ENCODE results near the gene GRM5.
A peak's percentile ranks its signal among the peaks of the same experiment; 100 is the strongest.

The GRM5 gene

DNA sequence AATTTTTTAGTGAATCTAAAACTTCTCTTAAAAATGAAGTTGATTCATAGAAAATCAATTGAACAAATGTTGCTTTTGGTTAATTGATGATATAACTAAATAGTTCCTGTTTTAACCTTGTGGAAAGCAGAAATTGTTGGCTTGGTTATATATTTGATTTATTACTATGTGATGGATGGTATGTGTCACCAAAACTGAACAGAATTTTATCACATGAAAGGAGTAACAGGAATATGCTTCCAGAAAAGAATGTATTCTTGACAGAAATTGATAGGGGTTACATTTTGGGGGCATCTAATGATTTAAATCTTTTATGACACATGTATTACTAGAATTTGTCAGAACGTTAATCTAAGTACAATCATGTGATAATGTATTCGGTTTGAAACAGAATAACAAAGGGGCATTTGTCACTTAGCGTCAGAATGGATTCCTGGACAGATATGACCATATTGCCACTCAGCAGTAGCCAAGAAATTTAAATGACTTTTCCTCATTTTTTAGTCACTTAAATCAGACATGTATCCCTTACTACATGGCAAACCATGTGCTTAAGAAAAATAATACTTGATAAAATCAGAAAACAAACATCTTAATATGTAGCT is 295.2 kb downstream of the GRM5 start:
- intact Hi-C loops (cut with DNase I) = no loop called here
- DNase-seq = no peak

DNA sequence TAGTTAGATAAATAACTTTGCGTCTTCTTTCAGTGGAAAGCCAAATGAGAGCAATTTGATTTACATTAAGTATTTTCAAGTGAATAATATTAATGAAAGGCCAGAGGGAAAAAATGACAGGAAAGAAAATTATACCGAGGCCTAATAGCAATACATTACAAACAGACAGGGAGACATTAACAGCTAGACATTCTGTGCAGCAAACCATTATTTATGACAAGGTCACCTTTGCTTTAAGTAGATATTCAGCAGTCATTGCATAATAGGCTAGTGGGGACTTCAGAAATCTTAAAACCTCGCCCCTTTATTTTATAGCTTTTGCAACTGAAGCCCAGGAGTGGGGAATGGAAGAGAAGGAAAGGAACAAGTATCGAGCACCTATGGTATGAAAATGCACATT is 321.6 kb downstream of the GRM5 start:
- DNase-seq = no peak
- intact Hi-C loops (cut with DNase I) = no loop called here

DNA sequence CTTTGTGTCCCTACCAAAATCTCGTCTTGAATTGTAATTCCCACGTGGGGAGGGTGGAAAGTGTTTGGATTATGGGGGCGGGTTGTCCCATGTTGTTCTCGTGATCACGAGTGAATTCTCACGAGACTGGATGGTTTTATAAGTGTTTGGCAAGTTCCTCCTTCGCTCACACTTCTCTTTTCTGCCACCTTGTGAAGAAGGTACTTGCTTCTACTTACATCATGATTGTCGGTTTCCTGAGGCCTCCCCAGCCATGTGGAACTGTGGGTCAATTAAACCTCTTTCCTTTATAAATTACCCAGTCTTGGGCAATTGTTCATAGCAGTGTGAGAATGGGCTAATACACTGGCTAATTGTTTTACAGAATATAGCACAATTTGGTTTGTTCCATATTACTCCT is 326.3 kb downstream of the GRM5 start:
- intact Hi-C loops (cut with DNase I) = no loop called here
- no peak for DNase-seq

DNA sequence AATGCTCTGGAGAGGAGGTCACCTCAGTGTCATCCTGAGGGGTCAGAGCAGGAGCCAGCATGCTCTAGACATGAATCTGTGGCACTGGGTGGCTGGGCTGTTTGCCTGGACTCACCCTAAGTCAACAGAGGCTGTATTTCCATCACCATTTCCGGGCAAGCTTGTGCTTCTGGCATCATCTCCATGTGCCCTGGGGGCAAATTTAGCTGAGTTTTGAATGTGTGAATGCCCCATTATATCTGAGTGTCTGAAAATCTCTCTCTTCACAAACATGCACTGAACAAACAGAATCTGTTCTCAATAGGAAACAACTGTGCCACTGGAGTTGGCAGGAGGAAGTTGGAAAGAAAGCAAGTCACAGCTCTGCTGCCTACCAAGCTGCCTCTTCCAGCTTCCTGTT is 356.2 kb downstream of the GRM5 start:
- intact Hi-C loops (cut with DNase I) = no loop called here
- peak; percentile 9 to 91 (median 33) for DNase-seq

DNA sequence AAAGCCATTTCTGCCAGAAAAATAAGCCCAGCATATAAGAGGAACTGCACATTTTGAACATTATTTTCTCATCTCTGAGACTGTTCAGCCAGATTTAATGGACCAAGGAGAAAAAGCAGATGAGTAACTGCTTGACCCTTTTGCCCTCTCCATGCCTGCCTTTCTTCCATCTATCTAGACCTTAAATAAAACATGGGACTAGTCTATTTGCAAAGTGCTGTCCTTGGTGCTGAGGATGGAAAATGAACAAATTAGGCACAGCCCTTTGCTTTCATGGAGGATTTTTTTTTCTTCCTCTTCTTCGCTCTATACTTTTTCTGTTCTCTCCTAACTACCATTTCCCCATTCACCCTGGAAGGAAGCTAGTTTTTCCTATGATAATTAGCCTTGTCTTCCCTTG is 361.3 kb downstream of the GRM5 start:
- intact Hi-C loops (cut with DNase I) = no loop called here
- DNase-seq = no peak

DNA sequence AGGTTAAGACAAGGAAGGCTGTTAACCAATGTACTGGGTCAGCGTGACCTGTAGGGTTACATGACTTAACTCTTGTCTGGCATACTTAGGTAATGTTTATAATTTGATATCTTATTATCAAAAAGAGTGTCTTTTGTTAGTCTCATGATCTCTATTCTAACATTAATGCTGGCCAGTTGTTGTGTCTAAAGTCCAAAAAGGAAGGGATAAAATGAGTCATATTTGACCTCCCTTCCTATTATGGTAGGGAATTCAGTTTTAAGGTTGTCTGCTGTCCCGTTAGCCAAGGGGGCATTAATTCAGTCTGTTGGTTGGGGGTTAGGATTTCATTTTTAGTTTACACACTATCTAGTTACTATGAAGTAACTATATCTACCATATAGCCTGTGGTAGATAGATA is 364.0 kb downstream of the GRM5 start:
- DNase-seq = no peak
- intact Hi-C loops (cut with DNase I) = no loop called here

DNA sequence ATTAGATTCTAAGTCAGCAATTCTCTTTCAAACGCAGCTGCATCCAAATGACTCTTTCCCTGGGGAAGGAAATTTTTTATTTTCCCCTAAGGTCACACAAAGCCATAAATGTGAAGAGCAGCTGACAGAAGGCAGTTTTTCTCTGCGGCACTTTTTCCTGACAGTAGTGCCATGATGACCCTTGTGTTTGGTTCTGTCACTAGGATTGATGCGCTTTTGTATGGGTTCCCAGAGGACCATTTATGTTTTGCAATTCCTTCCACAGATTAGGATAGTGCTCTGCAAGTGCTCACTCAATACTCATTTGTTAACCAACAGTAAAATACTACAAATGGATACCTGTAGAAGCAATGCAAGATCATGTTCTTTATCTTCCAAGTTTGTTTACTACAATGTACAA is 368.6 kb downstream of the GRM5 start:
- no peak for DNase-seq
- intact Hi-C loops (cut with DNase I) = no loop called here

DNA sequence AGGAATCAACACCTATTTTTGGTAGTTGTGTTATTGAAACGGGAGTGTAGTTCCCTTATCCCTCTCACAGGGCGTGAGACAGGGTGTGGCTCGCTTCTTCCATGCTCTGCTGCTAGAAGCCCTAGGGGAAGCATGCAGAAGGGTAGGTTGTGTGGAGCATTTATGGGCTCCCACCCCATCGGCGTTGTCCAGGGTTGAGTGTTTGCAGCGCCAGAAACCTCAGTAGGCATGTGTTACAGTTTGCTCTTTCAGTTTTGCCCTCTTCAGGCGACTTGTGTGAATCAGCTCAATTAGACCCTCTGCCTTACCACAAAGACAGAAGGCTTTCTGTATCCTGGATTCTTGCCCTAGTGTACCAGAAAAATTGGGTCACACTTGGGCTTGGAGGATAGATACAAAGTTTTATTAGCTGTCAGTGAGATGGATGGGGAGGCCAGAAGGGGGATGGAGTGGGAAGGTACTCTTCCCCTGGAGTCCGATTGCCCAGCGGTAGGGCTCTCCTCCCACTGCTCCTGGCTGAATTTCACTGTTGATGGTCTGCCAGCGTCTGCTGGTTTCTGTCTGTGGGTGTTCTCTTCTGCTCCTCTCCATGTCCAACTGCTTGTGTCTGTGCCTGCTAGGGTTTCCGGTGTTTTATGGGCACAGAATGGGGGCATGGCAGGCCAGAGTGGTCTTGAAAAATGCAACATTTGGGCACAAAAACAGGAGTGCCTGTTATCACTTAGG is 369.9 kb downstream of the GRM5 start:
- peak in 5 of 10 donors; percentile 11 to 82 (median 64) for DNase-seq
- intact Hi-C loops (cut with DNase I) = no loop called here

DNA sequence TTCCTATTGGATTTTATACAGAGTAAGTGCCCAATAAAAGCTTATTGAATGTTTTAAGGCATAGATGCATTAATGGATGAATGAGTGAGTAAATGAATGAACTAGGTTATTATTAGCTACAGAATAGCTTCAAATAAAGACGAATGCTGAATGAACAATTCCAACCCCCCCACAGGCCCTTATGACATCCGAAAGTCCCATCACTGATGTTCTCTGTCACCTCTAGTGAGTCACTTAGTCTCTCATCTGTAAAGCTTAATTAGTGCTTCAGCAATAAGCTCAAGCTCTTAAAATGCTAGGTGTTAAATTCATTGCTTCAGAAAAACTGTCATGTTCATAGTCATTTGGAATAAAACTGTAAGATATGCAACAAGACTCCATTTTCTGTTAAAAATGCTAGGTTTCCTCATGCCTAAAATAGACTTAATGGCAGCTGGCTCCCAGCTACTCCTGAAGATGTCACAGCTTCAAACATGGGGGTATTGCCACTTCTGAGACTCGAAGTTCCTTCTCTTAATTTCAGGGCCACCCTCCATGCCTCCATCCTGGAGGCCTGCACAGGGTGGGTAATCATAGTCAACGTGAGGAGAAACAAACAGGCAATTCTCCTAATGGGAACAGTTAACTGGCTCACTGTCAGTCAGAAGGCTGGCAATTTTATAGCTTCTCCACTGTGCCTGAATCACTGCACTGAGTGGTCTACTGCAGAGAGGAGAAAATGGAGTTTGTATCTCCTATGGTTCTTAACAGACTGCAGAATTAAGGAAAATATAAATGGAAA is 373.3 kb downstream of the GRM5 start:
- intact Hi-C loops (cut with DNase I) = no loop called here
- DNase-seq = no peak

DNA sequence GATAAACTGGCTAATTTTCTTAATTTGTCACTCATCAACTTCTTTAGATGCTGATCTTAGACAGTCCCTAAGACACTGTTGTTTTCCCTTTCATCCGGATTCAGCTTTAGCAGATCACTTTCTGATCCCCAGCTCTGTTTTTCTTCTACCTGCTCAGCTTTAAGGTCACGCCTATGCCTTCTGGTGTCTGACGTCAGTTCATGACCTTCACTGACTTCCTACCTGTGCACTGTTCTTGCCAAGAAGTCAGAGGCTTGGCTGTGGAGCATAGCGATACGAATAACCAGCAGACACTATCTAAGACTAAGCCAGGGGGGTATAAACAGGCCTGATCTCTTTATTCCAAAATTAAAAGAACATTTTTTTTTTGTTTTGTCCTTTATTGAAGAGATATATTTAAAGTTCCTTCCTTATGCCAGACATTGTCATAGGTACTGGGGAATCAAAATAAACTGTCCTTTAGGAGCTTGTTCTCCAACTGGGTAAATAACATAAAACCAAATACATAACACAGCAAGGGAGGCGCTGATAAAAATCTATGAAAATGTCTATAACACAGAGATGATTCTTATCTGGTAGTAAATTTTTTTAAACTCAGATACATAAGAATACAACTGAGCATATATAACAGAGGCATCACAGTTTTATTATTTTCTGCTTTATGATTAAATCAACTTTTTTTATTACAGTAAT is 376.1 kb downstream of the GRM5 start:
- intact Hi-C loops (cut with DNase I) = no loop called here
- no peak for DNase-seq

DNA sequence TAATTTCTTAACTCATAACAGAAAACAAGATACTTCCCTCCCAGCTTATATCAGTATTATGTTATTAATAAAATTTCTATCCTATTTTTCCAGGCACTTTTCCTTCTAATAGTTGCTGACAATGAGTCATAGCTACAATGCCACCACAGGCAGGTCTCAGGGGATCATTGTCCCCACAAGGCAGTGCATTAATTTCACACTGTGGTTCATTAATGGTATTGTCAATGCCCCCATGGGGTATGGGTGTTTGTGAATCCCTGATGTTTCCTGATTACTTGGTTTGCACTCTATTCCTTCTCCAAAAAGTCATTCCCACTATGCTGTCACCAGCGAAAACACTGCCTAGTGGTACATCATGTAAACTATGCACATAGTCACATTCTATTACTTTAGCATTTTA is 382.8 kb downstream of the GRM5 start:
- intact Hi-C loops (cut with DNase I) = no loop called here
- DNase-seq = no peak

DNA sequence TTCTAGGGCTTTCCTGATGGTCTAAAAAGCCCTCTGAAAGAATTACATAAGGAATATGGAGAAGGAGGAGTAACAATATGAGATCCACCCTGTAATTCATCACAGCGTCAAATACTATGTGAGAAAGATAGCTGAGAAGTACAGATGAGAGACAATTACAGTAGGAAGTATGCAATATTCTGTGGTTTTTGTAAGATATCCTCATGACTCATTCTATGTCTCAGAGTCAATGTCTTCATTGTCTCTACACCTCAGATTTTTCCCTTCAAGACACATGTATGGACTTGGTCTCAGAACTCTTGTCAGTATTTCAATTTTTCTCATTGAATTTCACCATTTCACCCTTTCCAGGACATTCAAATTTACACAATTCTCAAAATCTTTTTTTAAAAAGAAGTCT is 385.0 kb downstream of the GRM5 start:
- intact Hi-C loops (cut with DNase I) = no loop called here
- DNase-seq = no peak

DNA sequence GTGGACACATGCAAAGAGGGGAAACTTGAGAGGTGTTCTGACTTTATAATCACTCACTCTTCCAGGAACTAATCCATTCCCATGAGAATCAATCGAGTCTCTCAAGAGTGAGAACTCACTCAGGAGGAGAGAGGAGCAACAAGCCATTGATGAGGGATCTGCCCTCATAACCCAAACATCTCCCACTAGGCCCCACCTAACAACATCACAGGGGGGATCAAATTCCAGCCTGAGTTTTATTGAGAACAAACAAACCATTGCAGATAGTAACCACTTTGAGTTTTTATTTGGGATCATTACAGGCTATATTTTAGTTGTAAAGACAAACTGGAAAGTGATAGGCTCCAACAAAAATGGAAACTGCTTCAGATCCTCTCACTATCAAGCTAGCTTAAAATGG is 399.4 kb downstream of the GRM5 start:
- no peak for DNase-seq
- intact Hi-C loops (cut with DNase I) = no loop called here

DNA sequence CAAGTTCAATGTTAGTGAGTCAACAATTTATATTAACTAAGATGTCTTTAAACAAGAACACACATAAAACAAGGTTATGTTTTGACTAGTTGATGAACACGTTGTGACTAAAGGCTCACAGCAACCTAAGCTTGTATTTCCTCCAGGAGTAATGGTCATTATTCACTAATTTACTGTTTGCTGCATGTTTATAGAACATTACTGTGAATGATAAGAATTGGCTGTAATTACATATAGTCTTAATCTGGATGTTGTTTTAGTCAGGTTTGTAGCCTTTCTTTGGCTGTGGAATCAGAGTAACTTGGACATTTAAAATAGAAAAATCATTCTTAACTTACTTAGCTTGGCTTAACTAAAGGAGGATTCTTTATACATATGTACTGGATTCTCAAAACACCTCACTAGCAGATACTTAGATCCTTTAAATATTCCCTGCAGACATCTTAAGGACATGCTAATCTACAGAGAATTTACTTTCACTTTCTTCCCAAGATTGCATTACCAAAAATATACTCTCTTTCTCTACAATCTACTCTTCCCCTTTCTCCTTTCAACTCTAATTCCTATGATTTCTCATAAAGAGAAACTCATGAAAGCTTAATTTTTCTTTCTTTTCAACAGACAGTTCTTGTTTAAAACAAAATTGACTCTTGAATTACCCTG is 408.6 kb downstream of the GRM5 start:
- no peak for DNase-seq
- intact Hi-C loops (cut with DNase I) = no loop called here

DNA sequence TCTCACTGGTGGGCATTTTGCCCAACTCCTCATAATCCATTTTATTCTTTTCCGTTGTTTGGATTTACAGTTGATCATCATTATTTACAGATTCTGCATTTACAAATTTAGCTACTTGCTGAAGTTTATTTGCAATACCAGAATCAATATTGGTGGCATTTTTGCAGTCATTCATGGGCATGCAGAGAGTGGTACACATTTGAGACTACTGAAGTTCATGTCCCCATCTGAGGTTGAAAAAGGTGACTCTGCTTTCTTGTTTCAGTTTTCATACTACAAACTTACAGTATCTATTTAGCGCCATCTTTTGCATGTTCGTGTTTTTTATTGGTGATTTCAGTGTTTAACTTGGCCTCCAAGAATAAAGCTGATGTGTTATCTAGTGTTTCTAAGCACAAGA is 409.5 kb downstream of the GRM5 start:
- intact Hi-C loops (cut with DNase I) = no loop called here
- DNase-seq = no peak

DNA sequence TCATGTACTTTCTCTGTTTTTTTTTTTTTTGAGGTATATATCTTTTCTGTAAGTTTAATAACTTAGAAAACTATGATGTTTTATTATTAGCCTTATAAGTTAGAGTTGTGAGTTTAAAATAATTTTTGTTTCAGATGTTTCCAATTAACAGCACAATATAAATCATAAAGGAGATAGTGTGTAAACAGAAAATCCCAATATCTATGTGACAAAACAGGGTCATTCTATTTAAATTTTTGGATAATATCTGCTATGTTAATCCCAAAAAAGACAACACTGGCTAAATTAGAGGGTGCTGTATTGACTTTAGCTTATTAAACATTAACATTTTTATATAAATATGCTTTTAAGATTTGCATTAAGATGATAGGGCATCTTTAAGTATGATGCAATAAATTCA is 410.1 kb downstream of the GRM5 start:
- DNase-seq = no peak
- intact Hi-C loops (cut with DNase I) = no loop called here

DNA sequence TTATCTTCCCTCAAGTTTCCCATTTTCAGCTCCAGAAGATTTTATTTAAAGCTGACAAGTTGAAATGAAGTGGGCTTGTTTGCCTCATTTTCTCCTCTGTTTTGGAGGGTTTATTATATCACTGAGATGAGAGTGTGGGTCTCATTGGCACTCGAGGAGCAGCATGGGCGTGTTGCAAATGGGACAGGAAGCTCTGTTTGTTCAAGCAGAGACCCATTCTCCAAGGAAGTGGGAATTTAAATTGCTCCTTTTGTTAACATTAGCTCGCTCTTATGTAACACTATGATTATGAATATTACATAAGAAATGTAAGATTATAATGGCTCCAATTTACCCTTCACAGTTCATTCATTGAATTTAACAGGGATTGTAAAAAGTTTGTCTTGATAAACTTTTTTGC is 410.6 kb downstream of the GRM5 start:
- intact Hi-C loops (cut with DNase I) = no loop called here
- no peak for DNase-seq

DNA sequence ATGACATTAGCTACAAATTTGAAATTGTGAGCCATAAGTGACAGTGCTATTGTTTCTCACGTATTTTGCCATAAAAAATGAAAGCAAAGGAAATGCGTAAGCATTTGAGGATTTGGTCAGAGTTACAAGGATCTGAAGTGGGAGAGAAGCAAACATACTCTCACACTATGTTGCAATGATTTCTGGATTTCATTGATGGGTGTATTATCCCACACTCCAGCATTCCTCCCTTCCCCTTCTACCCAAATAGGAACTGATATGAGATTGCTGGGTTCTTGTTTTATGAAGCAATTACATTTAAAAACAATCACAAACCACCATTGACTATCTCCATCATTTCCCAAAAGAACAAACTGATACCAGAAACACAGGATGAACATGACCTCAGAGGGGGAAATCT is 414.2 kb downstream of the GRM5 start:
- intact Hi-C loops (cut with DNase I) = no loop called here
- no peak for DNase-seq

DNA sequence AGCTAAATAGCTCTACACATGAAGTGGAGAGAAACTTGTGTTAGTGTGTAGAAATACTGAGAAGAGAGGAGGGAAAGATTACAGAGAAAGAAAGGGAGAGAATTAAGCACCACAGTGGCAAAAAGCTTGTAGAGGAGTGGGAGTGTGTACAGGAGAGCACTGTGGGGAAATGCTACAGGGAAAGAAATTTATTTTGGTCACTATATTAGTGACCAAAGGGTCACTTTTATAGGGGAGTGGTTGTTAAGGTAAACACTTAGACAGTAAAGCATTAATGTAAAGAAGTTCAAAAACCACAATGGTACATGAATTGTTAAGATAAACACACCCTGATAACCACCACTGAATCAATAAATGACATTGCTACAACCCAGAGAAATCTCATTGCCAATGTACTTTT is 421.1 kb downstream of the GRM5 start:
- DNase-seq = no peak
- intact Hi-C loops (cut with DNase I) = no loop called here

DNA sequence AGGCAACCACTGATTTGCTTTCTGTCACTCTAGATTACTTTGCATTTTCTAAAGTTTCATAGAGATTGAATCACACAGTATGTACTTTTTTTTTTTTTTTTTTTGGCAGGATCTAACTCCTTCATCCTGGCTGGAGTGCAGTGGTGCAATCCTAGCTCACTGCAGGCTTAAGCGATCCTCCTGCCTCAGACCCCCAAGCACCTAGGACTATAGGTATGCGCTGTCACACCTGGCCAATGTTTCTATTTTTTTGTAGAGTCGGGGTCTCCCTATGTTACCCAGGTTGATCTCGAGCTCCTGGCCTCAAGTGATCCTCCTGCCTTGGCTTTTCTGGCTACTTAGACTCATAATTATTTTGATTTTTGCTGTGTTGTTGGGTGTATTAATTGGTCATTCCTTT is 433.6 kb downstream of the GRM5 start:
- intact Hi-C loops (cut with DNase I) = no loop called here
- no peak for DNase-seq

DNA sequence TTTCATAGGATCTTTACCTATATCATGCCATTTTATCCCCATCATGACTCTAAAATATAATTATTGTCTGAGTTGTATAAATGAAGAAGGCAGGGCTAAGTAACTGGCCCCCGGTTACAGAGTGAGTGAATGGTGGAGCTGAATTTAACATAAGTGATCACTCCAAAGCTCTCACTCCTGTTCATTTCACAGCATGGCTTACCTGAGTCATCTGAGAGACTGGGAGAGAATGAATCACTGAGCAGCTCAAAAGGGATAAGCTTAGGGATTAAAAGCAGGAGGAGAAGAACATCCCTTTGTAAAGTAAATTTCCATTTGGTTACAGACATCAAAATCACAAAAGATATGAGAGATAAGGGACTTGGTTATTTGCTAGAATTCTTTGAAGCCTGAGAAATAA is 434.3 kb downstream of the GRM5 start:
- intact Hi-C loops (cut with DNase I) = no loop called here
- no peak for DNase-seq

All from posterior cingulate gyrus (tissue), 11 donors.